ENCODE results near the gene FARP1.

The FARP1 gene

GRCh38 chr13:98434060-98434459 lies 291.2 kb downstream of the FARP1 start:
- DNase-seq: no peak

GRCh38 chr13:98435376-98435775 lies 292.5 kb downstream of the FARP1 start:
- DNase-seq: no peak

GRCh38 chr13:98436233-98436910 lies 293.5 kb downstream of the FARP1 start:
- no peak for DNase-seq

GRCh38 chr13:98438246-98439125 lies 295.6 kb downstream of the FARP1 start:
- DNase-seq: no peak

GRCh38 chr13:98439126-98439828 lies 296.4 kb downstream of the FARP1 start:
- no peak for DNase-seq

GRCh38 chr13:98439896-98440295 lies 297.0 kb downstream of the FARP1 start:
- no peak for DNase-seq

GRCh38 chr13:98440390-98441055 lies 297.6 kb downstream of the FARP1 start:
- no peak for DNase-seq

GRCh38 chr13:98441056-98441676 lies 298.3 kb downstream of the FARP1 start:
- no peak for DNase-seq

GRCh38 chr13:98442391-98443230 lies 299.7 kb downstream of the FARP1 start:
- no peak for DNase-seq

GRCh38 chr13:98443329-98443728 lies 300.4 kb downstream of the FARP1 start:
- no peak for DNase-seq

- DNase-seq: no peak
Observed at GRCh38 chr13:98443800-98444325, 301.0 kb downstream of the FARP1 start.

- DNase-seq: no peak
Observed at GRCh38 chr13:98444381-98444780, 301.5 kb downstream of the FARP1 start.

GRCh38 chr13:98445340-98446233 lies 302.7 kb downstream of the FARP1 start:
- DNase-seq: peak; percentile 65

- no peak for DNase-seq
Observed at GRCh38 chr13:98446234-98446621, 303.3 kb downstream of the FARP1 start.

- DNase-seq: no peak
Observed at GRCh38 chr13:98447130-98447529, 304.2 kb downstream of the FARP1 start.

GRCh38 chr13:98447881-98448641 lies 305.2 kb downstream of the FARP1 start:
- no peak for DNase-seq

GRCh38 chr13:98448642-98448928 lies 305.7 kb downstream of the FARP1 start:
- DNase-seq: no peak

- DNase-seq: no peak
Observed at GRCh38 chr13:98449273-98449672, 306.4 kb downstream of the FARP1 start.

GRCh38 chr13:98450026-98450425 lies 307.1 kb downstream of the FARP1 start:
- DNase-seq: no peak
